GM10266 (cell line): ENCODE data around the gene TSSK2.

Experiments used
- DNase-seq: peaks from one replicate; pipeline ENCODE4 v3.0.0; 2012; ENCODE audit errors: extremely low spot score
- CTCF ChIP-seq: IDR thresholded peaks from 2 replicates; pipeline ENCODE4 v1.5.1; 2012; ENCODE audit warnings: mild to moderate bottlenecking, low read depth; ENCODE audit not compliant: control insufficient read depth, insufficient read depth; ENCODE audit errors: missing control alignments

Gene TSSK2

GRCh38 chr22:19168088-19168890 is 37.2 kb downstream of the TSSK2 start:
- TF ChIP-seq CTCF: no peak
- no peak for DNase-seq

- TF ChIP-seq CTCF: no peak
- no peak for DNase-seq
Measured at GRCh38 chr22:19169002-19169946, 38.2 kb downstream of the TSSK2 start.

GRCh38 chr22:19169947-19170318 is 38.8 kb downstream of the TSSK2 start:
- no peak for DNase-seq
- TF ChIP-seq CTCF: no peak

GRCh38 chr22:19172213-19173046 is 41.3 kb downstream of the TSSK2 start:
- DNase-seq: no peak

GRCh38 chr22:19173047-19174035 is 42.2 kb downstream of the TSSK2 start:
- no peak for TF ChIP-seq CTCF

More at GRCh38 chr22:19172213-19173046, 41.3 kb downstream of the TSSK2 start:
- no peak for TF ChIP-seq CTCF

More at GRCh38 chr22:19173047-19174035, 42.2 kb downstream of the TSSK2 start:
- DNase-seq: no peak
